GM18951 (cell line): ENCODE measurements around the gene ARL15.

ENCODE experiments used
- POLR2A ChIP-seq: IDR thresholded peaks from 4 replicates; pipeline ENCODE4 v1.6.1; 2011; ENCODE audit warnings: mild to moderate bottlenecking; ENCODE audit not compliant: insufficient read length, insufficient read depth; ENCODE audit errors: extremely low read depth
- in situ Hi-C: fragments of 300-500 bp; cut with MboI; formaldehyde crosslinking; loops from one replicate; pipeline ENCODE4 v1.12.0; 2022; ENCODE audit warnings: low sequenced_read_pairs, mixed read lengths, inconsistent platforms; ENCODE audit not compliant: unreplicated experiment

Gene ARL15

GRCh38 chr5:54270326-54270725 lies 40.0 kb downstream of the ARL15 start:
- in situ Hi-C loops: no loop called here
- TF ChIP-seq POLR2A: no peak

DNA sequence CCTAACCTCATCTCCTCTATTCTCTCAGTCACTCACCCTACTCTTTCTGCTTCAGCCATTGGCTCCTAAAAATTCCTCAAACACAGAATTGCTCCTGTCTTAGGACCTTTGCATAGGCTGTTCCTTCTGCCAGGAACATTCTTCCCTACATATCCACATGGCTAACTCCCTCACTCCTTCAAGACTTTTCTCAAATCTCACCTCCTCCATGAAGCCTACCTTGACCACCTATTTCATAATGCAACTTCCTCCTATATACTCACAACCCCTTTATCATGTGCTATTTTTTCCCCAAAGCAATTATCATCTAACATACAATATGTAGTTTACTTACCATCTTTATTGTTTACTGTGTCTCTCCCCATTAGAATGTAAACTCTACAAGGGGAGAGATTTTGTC lies 45.8 kb downstream of the ARL15 start:
- no peak for TF ChIP-seq POLR2A

DNA sequence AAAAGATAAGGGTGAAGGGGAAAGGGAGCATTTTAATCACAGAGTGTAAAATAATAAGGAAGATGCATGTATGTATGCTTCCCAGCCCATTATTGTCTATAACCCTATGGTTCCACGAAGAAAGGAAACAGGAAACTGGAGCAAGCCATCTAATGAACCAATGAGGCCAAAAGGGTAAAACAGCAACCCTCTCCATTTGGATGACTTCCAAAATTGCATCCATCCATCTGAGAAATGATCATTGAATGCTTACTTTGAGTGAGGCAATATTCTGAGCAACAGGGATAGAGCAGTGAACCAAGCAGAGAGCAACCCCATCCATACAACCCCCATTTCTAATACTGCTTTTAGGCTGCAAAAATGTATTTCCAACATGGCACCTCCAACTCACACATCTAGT lies 46.9 kb downstream of the ARL15 start:
- in situ Hi-C loops: no loop called here

More for the DNA sequence above, 45.8 kb downstream of the ARL15 start:
- in situ Hi-C loops: no loop called here

DNA sequence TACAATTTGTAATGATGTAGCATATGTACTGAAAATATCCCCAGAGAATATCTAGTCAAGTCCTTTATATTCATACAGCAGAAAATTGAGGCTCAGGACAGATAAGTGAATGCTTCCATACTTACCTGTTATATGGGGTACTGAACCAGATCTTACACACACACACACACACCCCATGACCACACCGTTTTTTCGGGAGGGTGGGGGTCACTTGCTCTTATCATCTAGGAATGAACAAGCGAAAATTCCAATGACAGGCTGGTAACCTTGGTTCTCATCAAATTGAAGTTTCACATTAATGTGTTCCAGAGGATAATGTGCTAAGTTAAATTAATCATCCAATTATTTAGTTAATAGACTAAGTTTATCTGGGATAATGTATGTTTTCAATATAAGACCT lies 48.8 kb downstream of the ARL15 start:
- no peak for TF ChIP-seq POLR2A
- in situ Hi-C loops: no loop called here

More for the DNA sequence above, 46.9 kb downstream of the ARL15 start:
- no peak for TF ChIP-seq POLR2A

DNA sequence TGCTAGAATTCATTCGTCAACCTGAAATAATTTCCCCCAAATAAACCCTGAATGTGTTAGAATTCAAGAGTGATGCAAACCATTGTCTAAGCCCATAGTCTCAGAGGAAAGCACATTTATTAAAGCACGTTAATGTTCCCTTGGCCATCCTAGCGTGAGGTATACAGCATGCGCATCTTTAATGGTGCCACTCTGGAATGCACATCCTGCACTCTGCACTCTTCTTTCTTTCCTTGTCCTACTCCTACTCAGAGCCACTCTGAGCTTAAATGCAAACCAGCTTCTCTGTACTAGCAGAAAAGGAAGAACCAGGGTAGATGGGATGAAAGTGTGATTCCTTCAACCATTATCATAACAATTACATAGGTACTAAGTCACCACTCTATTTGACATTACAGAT lies 50.4 kb downstream of the ARL15 start:
- in situ Hi-C loops: loop anchor here (10.0 kb wide), 1 partner anchor 155 kb away; no protein-coding TSS in a partner anchor
- TF ChIP-seq POLR2A: no peak

DNA sequence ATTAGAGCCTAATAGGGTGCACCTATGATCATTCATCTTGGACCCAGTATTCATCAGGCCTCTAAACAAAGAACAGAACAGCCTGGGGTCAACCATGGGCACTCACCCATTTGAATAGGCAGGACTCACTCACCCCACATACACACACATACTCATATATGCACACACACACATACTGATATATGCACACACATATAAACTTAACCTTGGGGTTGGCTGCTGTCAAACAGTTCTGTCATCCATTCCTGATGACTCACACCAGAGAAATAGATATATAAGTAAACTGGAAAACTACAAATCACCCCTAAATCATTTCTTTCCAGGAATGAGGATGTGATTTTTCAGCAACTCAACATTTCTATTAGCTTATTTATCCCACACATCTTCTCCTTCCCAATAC lies 51.3 kb downstream of the ARL15 start:
- in situ Hi-C loops: loop anchor here (10.0 kb wide), 1 partner anchor 156 kb away; no protein-coding TSS in a partner anchor
- TF ChIP-seq POLR2A: no peak

DNA sequence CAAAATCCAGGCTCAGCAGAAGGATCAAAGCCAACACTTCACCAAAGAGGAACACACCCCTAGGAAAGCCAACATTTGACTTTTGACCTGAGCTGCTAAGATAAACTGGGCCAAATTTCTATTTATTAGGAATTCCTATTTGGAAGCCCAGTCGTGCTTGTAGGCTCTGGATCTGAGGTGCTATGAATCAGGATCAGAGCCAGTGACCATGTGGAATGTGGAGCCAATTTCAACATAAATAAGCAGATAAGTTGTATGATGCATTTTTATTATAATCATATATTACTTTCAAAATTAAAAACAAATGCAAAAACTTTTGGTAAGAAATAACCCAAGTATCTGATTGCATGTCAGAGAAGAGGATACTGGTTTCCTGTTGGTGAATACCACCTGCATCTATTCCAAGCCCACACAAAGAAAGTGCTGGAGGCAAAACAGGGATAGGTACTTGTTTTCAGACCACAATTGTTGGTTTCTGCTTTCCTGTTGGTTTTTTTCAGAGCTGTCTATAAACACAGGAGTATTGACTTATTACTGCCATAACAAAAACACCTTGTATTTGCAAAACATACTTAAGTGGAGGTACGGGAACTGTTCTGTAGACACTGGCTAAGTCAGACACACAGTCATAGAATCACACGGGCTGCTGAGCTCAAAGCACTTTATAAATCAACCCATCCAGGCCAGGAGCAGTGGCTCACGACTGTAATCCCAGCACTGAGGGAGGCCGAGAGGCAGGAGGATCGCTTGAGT lies 52.8 kb downstream of the ARL15 start:
- TF ChIP-seq POLR2A: no peak
- in situ Hi-C loops: loop anchor here (10.0 kb wide), 1 partner anchor 157 kb away; no protein-coding TSS in a partner anchor

GRCh38 chr5:54254482-54255198 lies 55.7 kb downstream of the ARL15 start:
- in situ Hi-C loops: loop anchor here (10.0 kb wide), 1 partner anchor 160 kb away; no protein-coding TSS in a partner anchor
- TF ChIP-seq POLR2A: no peak

GRCh38 chr5:54251981-54252380 lies 58.4 kb downstream of the ARL15 start:
- in situ Hi-C loops: loop anchor here (10.0 kb wide), 1 partner anchor 163 kb away; no protein-coding TSS in a partner anchor

GRCh38 chr5:54249210-54250028 lies 61.0 kb downstream of the ARL15 start:
- no peak for TF ChIP-seq POLR2A
- in situ Hi-C loops: loop anchor here (10.0 to 25.0 kb wide), 2 partner anchors 165 to 787 kb away; no protein-coding TSS in a partner anchor

More at GRCh38 chr5:54251981-54252380, 58.4 kb downstream of the ARL15 start:
- TF ChIP-seq POLR2A: no peak

DNA sequence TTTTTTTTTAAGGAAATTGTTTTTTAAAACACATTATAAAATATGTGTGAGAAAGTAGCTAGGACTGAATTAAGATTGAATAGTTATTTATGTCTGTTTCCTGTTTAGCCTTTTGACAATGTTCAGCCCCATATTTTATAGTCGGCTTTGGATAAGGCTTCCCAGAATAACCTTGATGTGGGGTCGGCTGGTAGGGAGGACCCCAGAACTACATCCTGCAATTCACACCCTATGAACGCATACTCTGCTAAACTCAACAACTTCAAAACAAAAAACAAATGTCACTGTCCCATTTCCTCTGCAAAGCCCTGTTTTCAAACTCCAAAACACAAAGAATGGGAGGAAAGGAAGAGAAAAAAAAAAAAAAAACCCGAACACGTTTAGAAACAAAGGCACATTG lies 63.1 kb downstream of the ARL15 start:
- no peak for TF ChIP-seq POLR2A
- in situ Hi-C loops: loop anchor here (25.0 kb wide), 1 partner anchor 785 kb away; no protein-coding TSS in a partner anchor

DNA sequence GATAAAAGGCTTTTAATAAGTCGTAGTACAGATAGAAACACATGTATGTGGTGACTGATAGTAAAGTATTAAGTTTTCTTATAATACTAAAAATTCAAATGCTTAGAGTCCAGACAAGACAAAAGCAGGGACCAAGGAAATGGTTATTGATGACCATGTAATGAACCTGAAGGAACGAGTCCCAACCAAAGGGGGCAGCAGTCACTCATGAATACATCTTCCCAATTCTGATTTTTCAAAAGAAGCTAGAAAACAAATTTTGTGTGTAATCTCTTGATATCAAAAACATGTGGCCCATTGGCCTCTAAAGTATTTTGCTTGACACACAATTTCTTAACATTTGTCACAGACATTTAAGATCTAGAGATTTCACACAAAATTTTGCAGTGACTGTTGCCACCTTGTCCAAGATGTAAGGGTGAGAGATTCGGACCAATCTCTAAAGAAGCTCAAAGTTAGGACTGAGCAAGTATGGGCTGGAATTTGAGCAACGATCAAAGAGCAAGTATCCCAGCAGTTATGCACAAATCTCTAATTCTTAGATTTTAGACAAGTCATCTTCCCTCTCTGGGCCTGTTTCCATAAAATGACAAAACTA lies 66.8 kb downstream of the ARL15 start:
- in situ Hi-C loops: loop anchor here (25.0 kb wide), 1 partner anchor 781 kb away; no protein-coding TSS in a partner anchor
- no peak for TF ChIP-seq POLR2A

DNA sequence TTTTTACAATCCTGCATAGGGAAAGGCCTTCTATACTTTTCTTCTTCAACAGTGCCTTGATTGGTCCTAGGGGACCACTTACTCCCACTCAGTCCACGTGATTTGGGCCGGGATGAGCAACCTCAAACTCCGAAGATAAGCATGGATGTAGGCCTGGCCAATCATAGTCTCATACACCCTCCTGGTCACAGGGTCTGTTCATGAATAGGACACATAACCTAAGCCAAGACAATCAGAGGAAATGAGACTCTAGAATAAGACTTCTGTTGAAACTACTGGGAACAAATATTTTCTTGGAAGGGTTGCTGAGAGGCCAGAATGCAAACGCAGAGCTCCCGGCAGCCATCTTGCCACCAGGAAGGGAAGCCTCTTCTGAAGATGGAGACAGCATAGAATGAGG lies 68.1 kb downstream of the ARL15 start:
- in situ Hi-C loops: loop anchor here (25.0 kb wide), 1 partner anchor 780 kb away; no protein-coding TSS in a partner anchor
- TF ChIP-seq POLR2A: no peak
